CD4-positive, alpha-beta T cell treated with Interleukin-6 at 100 ng/mL for 8 hours (primary cell): Measurements from ENCODE around the gene WFDC1.
A peak's percentile ranks its signal among the peaks of the same experiment; 100 is the strongest.

Experiments
- DNase-seq: peaks from one replicate; pipeline ENCODE4 v3.0.0-alpha.2; 2020; ENCODE audit warnings: mixed read lengths, low spot score

Gene WFDC1

GRCh38 chr16:84272740-84273320 lies 21.8 kb upstream of the WFDC1 start:
- DNase-seq: no peak

GRCh38 chr16:84274515-84274914 lies 20.2 kb upstream of the WFDC1 start:
- DNase-seq: no peak

- DNase-seq: no peak
These were observed 19.0 kb upstream of the WFDC1 start for GRCh38 chr16:84275585-84276151.

GRCh38 chr16:84277244-84277823 lies 17.3 kb upstream of the WFDC1 start:
- peak; percentile 53 for DNase-seq

- no peak for DNase-seq
These were observed 16.3 kb upstream of the WFDC1 start for GRCh38 chr16:84278333-84278732.

- DNase-seq: no peak
These were observed 15.7 kb upstream of the WFDC1 start for GRCh38 chr16:84278968-84279367.

GRCh38 chr16:84279881-84280280 lies 14.8 kb upstream of the WFDC1 start:
- DNase-seq: no peak

GRCh38 chr16:84281074-84281473 lies 13.6 kb upstream of the WFDC1 start:
- DNase-seq: no peak

- DNase-seq: no peak
These were observed 12.1 kb upstream of the WFDC1 start for GRCh38 chr16:84282533-84282932.

- no peak for DNase-seq
These were observed 11.1 kb upstream of the WFDC1 start for GRCh38 chr16:84283314-84284153.

GRCh38 chr16:84284154-84284722 lies 10.4 kb upstream of the WFDC1 start:
- DNase-seq: no peak

- DNase-seq: no peak
These were observed 8.0 kb upstream of the WFDC1 start for GRCh38 chr16:84286578-84287240.

GRCh38 chr16:84288902-84289301 lies 5.8 kb upstream of the WFDC1 start:
- DNase-seq: no peak

GRCh38 chr16:84291226-84291625 lies 3.5 kb upstream of the WFDC1 start:
- no peak for DNase-seq

- no peak for DNase-seq
These were observed 2.7 kb upstream of the WFDC1 start for GRCh38 chr16:84292011-84292410.

- DNase-seq: no peak
These were observed 1.3 kb upstream of the WFDC1 start for GRCh38 chr16:84293406-84293805.

- DNase-seq: no peak
These were observed 561 bp upstream of the WFDC1 start for GRCh38 chr16:84294117-84294516.

GRCh38 chr16:84295203-84295860 lies 654 bp downstream of the WFDC1 start:
- DNase-seq: no peak

- DNase-seq: no peak
These were observed 3.8 kb downstream of the WFDC1 start for GRCh38 chr16:84298376-84298899.

- DNase-seq: no peak
These were observed 5.2 kb downstream of the WFDC1 start for GRCh38 chr16:84299734-84300440.
